H1 (cell line): Measurements from ENCODE around the gene COBLL1. TPM values are rescaled to one million over a fixed set of nuclear protein-coding genes. Genes with fewer than 3 reads are reported as not detected.

Source experiments
- CTCF ChIA-PET: fragments of 300-600 bp; sonication (Branson Sonifier 250); formaldehyde crosslinking; loops from one replicate; lab custom pipeline; 2021; ENCODE audit not compliant: partially characterized antibody; lab: Charles Lee
- POLR2A ChIA-PET: fragments of 300-600 bp; sonication (Branson Sonifier 250); formaldehyde crosslinking; loops from one replicate; lab custom pipeline; 2021; ENCODE audit warnings: inconsistent platforms; ENCODE audit not compliant: partially characterized antibody; lab: Charles Lee
- DNase-seq, 2 experiments: peaks; one replicate each; pipeline versions ENCODE4 v3.0.0 to v3.0.0-alpha.2; 2010 to 2022; ENCODE audit warnings: low spot score in 2 of 2, low read depth in 1 of 2, mixed read lengths in 1 of 2
- FAIRE-seq: peaks from 2 replicates; lab custom pipeline; 2011; peaks lifted over from hg19 to GRCh38; lab: Jason Lieb, UNC
- H2AFZ ChIP-seq: 2 replicates; pipeline ENCODE4 v1.8.1; 2012; ENCODE audit warnings: low read length, inconsistent platforms
- H2AK5ac ChIP-seq: 2 replicates; pipeline ENCODE4 v1.6.1; 2013; ENCODE audit warnings: low read depth, low read length
- H2BK120ac ChIP-seq: replicated peaks from 2 replicates; pipeline ENCODE3; 2013; ENCODE audit warnings: low read depth, low read length, inconsistent platforms
- H2BK12ac ChIP-seq: 2 replicates; pipeline ENCODE4 v1.6.1; 2013; ENCODE audit warnings: low read depth, low read length
- H2BK15ac ChIP-seq: 2 replicates; pipeline ENCODE4 v1.6.1; 2013; ENCODE audit warnings: low read length
- H2BK20ac ChIP-seq: 2 replicates; pipeline ENCODE4 v1.6.1; 2013; ENCODE audit warnings: low read length
- H2BK5ac ChIP-seq: 2 replicates; pipeline ENCODE4 v1.6.1; 2013; ENCODE audit warnings: low read depth, low read length
- H3K14ac ChIP-seq: 2 replicates; pipeline ENCODE4 v1.6.1; 2013; ENCODE audit warnings: inconsistent platforms; ENCODE audit not compliant: insufficient read length
- H3K18ac ChIP-seq: 2 replicates; pipeline ENCODE4 v1.6.1; 2013; ENCODE audit warnings: low read length; ENCODE audit errors: extremely low read depth
- H3K23ac ChIP-seq: 2 replicates; pipeline ENCODE4 v1.6.1; 2013; ENCODE audit warnings: inconsistent platforms; ENCODE audit not compliant: insufficient read length
- H3K23me2 ChIP-seq: 2 replicates; pipeline ENCODE4 v1.6.1; 2013; ENCODE audit warnings: low read depth, low read length
- H3K27ac ChIP-seq: 2 replicates; pipeline ENCODE4 v1.6.1; 2011; ENCODE audit warnings: low read depth, low read length, inconsistent platforms
- H3K27me3 ChIP-seq, 4 experiments: replicated peaks in 1 of 4; 1 replicate in 1 of 4; 2 replicates in 3 of 4; pipeline versions ENCODE4 v1.6.1 to v1.8.1; 2011 to 2013; ENCODE audit warnings: low read length in 3 of 4, mild to moderate bottlenecking in 3 of 4, inconsistent platforms in 2 of 4, mixed read lengths in 2 of 4, moderate library complexity in 1 of 4; ENCODE audit not compliant: control insufficient read depth in 3 of 4, insufficient read depth in 3 of 4; ENCODE audit errors: extremely low read depth in 1 of 4
- H3K36me3 ChIP-seq, 4 experiments: 2 replicates each; pipeline versions ENCODE4 v1.6.1 to v1.8.1; 2011 to 2013; ENCODE audit warnings: mild to moderate bottlenecking in 4 of 4, low read length in 3 of 4, moderate library complexity in 2 of 4, control low read depth in 1 of 4, inconsistent platforms in 1 of 4; ENCODE audit not compliant: insufficient read depth in 4 of 4, control insufficient read depth in 2 of 4
- H3K4ac ChIP-seq: replicated peaks from 2 replicates; pipeline ENCODE3; 2013; ENCODE audit warnings: low read length, low read depth, mixed read lengths, inconsistent platforms; ENCODE audit not compliant: insufficient read length
- H3K4me1 ChIP-seq, 4 experiments: replicated peaks in 1 of 4; 1 replicate in 1 of 4; 2 replicates in 3 of 4; pipeline versions ENCODE4 v1.6.1 to v1.8.1; 2011 to 2013; ENCODE audit warnings: low read length in 3 of 4, inconsistent platforms in 2 of 4, mixed read lengths in 1 of 4; ENCODE audit not compliant: insufficient read depth in 4 of 4, control insufficient read depth in 3 of 4
- H3K4me2 ChIP-seq, 2 experiments: 2 replicates each; pipeline versions ENCODE4 v1.6.1 to v1.8.1; 2011 to 2013; ENCODE audit warnings: low read depth in 2 of 2, low read length in 2 of 2, control low read depth in 1 of 2, inconsistent platforms in 1 of 2, mild to moderate bottlenecking in 1 of 2; ENCODE audit not compliant: insufficient read depth in 1 of 2
- H3K4me3 ChIP-seq, 4 experiments: fragments of 200-600, 300-600 bp in 1 of 4; sonication (generic), shearing (Covaris generic), sonication (Bioruptor Twin) in 1 of 4; 2 replicates each; pipeline versions ENCODE4 v1.5.1 to v1.8.1; 2011 to 2016; ENCODE audit warnings: low read length in 4 of 4, low read depth in 3 of 4, control low read depth in 2 of 4, inconsistent platforms in 2 of 4, mild to moderate bottlenecking in 2 of 4, mixed read lengths in 1 of 4, moderate library complexity in 1 of 4; ENCODE audit not compliant: insufficient read depth in 2 of 4; ENCODE audit errors: extremely low read depth in 1 of 4
- H3K56ac ChIP-seq: replicated peaks from 2 replicates; pipeline ENCODE3; 2013; ENCODE audit warnings: low read depth, mild to moderate bottlenecking, mixed read lengths, low read length, inconsistent platforms; ENCODE audit not compliant: insufficient read length
- H3K79me1 ChIP-seq: 2 replicates; pipeline ENCODE4 v1.6.1; 2013; ENCODE audit warnings: low read depth, low read length, control low read depth
- H3K79me2 ChIP-seq, 2 experiments: 2 replicates each; pipeline versions ENCODE4 v1.6.1 to v1.8.1; 2012 to 2013; ENCODE audit warnings: low read length in 2 of 2, mild to moderate bottlenecking in 2 of 2, inconsistent platforms in 1 of 2; ENCODE audit not compliant: insufficient read depth in 2 of 2, control insufficient read depth in 1 of 2
- H3K9ac ChIP-seq, 4 experiments: replicated peaks in 1 of 4; 1 replicate in 1 of 4; 2 replicates in 3 of 4; pipeline versions ENCODE4 v1.6.1 to v1.8.1; 2011 to 2013; ENCODE audit warnings: low read depth in 3 of 4, low read length in 3 of 4, control low read depth in 2 of 4, mild to moderate bottlenecking in 2 of 4, moderate library complexity in 2 of 4, inconsistent platforms in 1 of 4; ENCODE audit errors: extremely low read depth in 1 of 4
- H3K9me3 ChIP-seq, 2 experiments: 2 replicates each; pipeline versions ENCODE4 v1.6.1 to v1.8.1; 2012 to 2013; ENCODE audit warnings: mild to moderate bottlenecking in 2 of 2, moderate library complexity in 2 of 2, control low read depth in 1 of 2, inconsistent platforms in 1 of 2, low read depth in 1 of 2, low read length in 1 of 2, mixed read lengths in 1 of 2; ENCODE audit not compliant: insufficient read depth in 2 of 2
- H4K20me1 ChIP-seq, 2 experiments: replicated peaks in 1 of 2; 2 replicates each; pipeline versions ENCODE3 to v1.8.1; 2011 to 2013; ENCODE audit warnings: inconsistent platforms in 2 of 2, low read length in 2 of 2, mild to moderate bottlenecking in 1 of 2; ENCODE audit not compliant: insufficient read depth in 2 of 2, control insufficient read depth in 1 of 2
- H4K5ac ChIP-seq: 2 replicates; pipeline ENCODE4 v1.6.1; 2013; ENCODE audit warnings: low read length, low read depth, mixed read lengths, inconsistent platforms; ENCODE audit not compliant: insufficient read length
- H4K8ac ChIP-seq: 2 replicates; pipeline ENCODE4 v1.8.0; 2013; ENCODE audit warnings: mild to moderate bottlenecking, moderate library complexity, low read length, inconsistent platforms; ENCODE audit not compliant: insufficient read depth; ENCODE audit errors: extremely low read depth
- H4K91ac ChIP-seq: replicated peaks from 2 replicates; pipeline ENCODE3; 2013; ENCODE audit warnings: low read length, mixed read lengths, inconsistent platforms; ENCODE audit not compliant: insufficient read length
- BRCA1 ChIP-seq: IDR thresholded peaks from 2 replicates; pipeline ENCODE4 v1.6.1; 2012; ENCODE audit warnings: low read depth, low read length, improper control_type of control experiment
- CBX5 ChIP-seq: fragments of 300-800, 300-1000 bp; sonication (generic); IDR thresholded peaks from 2 replicates; pipeline ENCODE4 v1.7.1; 2016; ENCODE audit warnings: antibody characterized with exemption, low read length, low read depth
- JUN ChIP-seq: IDR thresholded peaks from 2 replicates; pipeline ENCODE4 v1.6.1; 2011; ENCODE audit warnings: low read depth, mild to moderate bottlenecking, improper control_type of control experiment, low read length
- JUND ChIP-seq: IDR thresholded peaks from 2 replicates; pipeline ENCODE4 v1.6.1; 2011; ENCODE audit warnings: mild to moderate bottlenecking, improper control_type of control experiment, low read length
- KDM5A ChIP-seq: fragments of 200-600 bp; IDR thresholded peaks from 2 replicates; pipeline ENCODE4 v1.7.1; 2012; ENCODE audit warnings: mild to moderate bottlenecking, low read length, inconsistent platforms, mixed read lengths
- MAX ChIP-seq: IDR thresholded peaks from 2 replicates; pipeline ENCODE4 v1.6.1; 2012; ENCODE audit warnings: inconsistent platforms
- RFX5 ChIP-seq: IDR thresholded peaks from 2 replicates; pipeline ENCODE4 v1.6.1; 2011; ENCODE audit warnings: low read depth, low read length, improper control_type of control experiment, borderline replicate concordance
- RNF2 ChIP-seq: fragments of 200-900, 300-1000 bp; sonication (generic); IDR thresholded peaks from 2 replicates; pipeline ENCODE4 v1.7.1; 2016; ENCODE audit warnings: borderline replicate concordance, low read depth, mild to moderate bottlenecking, antibody characterized with exemption, low read length; ENCODE audit not compliant: poor library complexity, severe bottlenecking; ENCODE audit errors: missing control alignments
- TCF12 ChIP-seq: IDR thresholded peaks from 2 replicates; pipeline ENCODE4 v1.6.1; 2011; ENCODE audit warnings: low read depth, mild to moderate bottlenecking, low read length
- YY1 ChIP-seq: IDR thresholded peaks from 2 replicates; pipeline ENCODE4 v1.6.1; 2011; ENCODE audit warnings: low read depth, mild to moderate bottlenecking, low read length
- WGBS, 2 experiments: shearing (Covaris generic) in 1 of 2; methylation state at CpG; one replicate each; pipeline versions ENCODE4 v1.1.6 to v1.1.7; 2013 to 2015; ENCODE audit warnings: low lambda C conversion rate in 2 of 2, mixed read lengths in 2 of 2, inconsistent platforms in 1 of 2, low coverage in 1 of 2, missing lambda C conversion rate in 1 of 2; ENCODE audit not compliant: insufficient replicate concordance in 2 of 2, insufficient coverage in 1 of 2, insufficient read length in 1 of 2; ENCODE audit errors: extremely low coverage in 1 of 2, missing lambda C conversion rate in 1 of 2; 5-methylcytosine and 5-hydroxymethylcytosine counted together
- polyA plus RNA-seq, 7 experiments: library from polyadenylated mRNA; depleted of rRNA in 3 of 7; stranded (reverse) in 5 of 7; unstranded in 2 of 7; fragments of >200 nt in 5 of 7; fragments of 200-250 nt in 2 of 7; gene quantifications; 1 replicate in 5 of 7; 2 replicates in 1 of 7; 4 replicates in 1 of 7; pipeline versions ENCODE4 v1.2.1 to v1.2.3, GENCODE V29; 2011 to 2013; ENCODE audit warnings: missing spikeins in 2 of 7, mixed read lengths in 2 of 7
- total RNA-seq: library from RNA; stranded (reverse); fragmentation: NEBNext Ultra II Directional; extraction: Animal tissue kit (Norgen Biotek cat#: 25700); gene quantifications from 2 replicates; pipeline ENCODE4 v1.2.1, GENCODE V29; 2021

The COBLL1 gene
- total and polyA plus RNA-seq, 2 of the 8 experiments (the other 6 are each of a cell fraction or from before 2014, with no cell fraction given): 2.2 to 6.2 TPM

- H3K9ac ChIP-seq: no peak overlapping the region
- TF ChIP-seq CBX5 (no peak), MAX (no peak), RNF2 (no peak), JUND (no peak), BRCA1 (no peak), JUN (no peak), RFX5 (no peak), YY1 (no peak), TCF12 (no peak), KDM5A (no peak)
Observed at GRCh38 chr2:164842624-164842966, 972 bp upstream of the COBLL1 start.

More at GRCh38 chr2:164842624-164842966, 972 bp upstream of the COBLL1 start:
- Histone ChIP-seq H3K18ac (no peak overlapping the region), H2BK20ac (no peak overlapping the region), H2AFZ (no peak overlapping the region), H3K23me2 (peaks cover 10% of the 10 kb centered on the region; the same call in 1 of the 2 replicates), H3K23ac (no peak overlapping the region), H3K4me1 (peaks cover 0 to 3% (median 1%) of the 10 kb centered on the region in 4 experiments; a peak in 2 of 7 replicates), H4K20me1 (peaks cover 0 to 3% of the 10 kb centered on the region in 2 experiments), H2BK12ac (no peak overlapping the region), H3K27ac (no peak overlapping the region), H2AK5ac (no peak overlapping the region), H3K27me3 (peaks cover 0 to 6% (median 0%) of the 10 kb centered on the region in 4 experiments; a peak in 1 of 7 replicates), H4K5ac (no peak overlapping the region), H3K14ac (no peak overlapping the region), H3K4me3 (peak overlapping the region in 2 of 4 experiments; percentile 73 to 76; a peak in 3 of 8 replicates), H2BK15ac (no peak overlapping the region), H4K91ac (no peak overlapping the region), H3K79me1 (no peaks in the 10 kb centered on the region), H2BK5ac (no peak overlapping the region), H3K79me2 (no peaks in the 10 kb centered on the region), H3K4ac (no peak overlapping the region), H4K8ac (no peak overlapping the region), H3K36me3 (no peaks in the 10 kb centered on the region), H3K9me3 (no peaks in the 10 kb centered on the region), H3K56ac (no peak overlapping the region), H3K4me2 (peak overlapping the region; percentile 91 to 96; a peak in 3 of 4 replicates), H2BK120ac (no peak overlapping the region)
- DNase-seq (no peak), FAIRE-seq (no peak)
- POLR2A ChIA-PET: interaction anchor here (1.0 to 2.5 kb wide), 2 partner anchors 10 to 72 kb away, joined by 4 to 10 read pairs; no protein-coding TSS in a partner anchor
- WGBS, 2 experiments: 62% methylated on average over 8 of the region's 8 CpGs; no CpG with 5 or more reads in 1 of the 2 experiments
- CTCF ChIA-PET: interaction anchor here (0.8 to 3.0 kb wide), 21 partner anchors 7 to 147 kb away, joined by 3 to 35 read pairs (median 5); no protein-coding TSS in a partner anchor
